Heart left ventricle (tissue), 13 donors: ENCODE data around the gene RABGGTB.

Source experiments
- CTCF ChIP-seq, 12 donors: fragments of 200-600 bp; sonication (generic) in 4 of 12; IDR thresholded peaks; one replicate each; pipeline versions ENCODE4 v1.5.0 to v1.8.0; 2018 to 2022; ENCODE audit warnings: antibody characterized with exemption in 12 of 12, mild to moderate bottlenecking in 5 of 12
- POLR2A ChIP-seq, 2 donors: fragments of 450-650 bp; IDR thresholded peaks; one replicate each; pipeline ENCODE4 v1.6.1; 2017; ENCODE audit warnings: antibody characterized with exemption in 2 of 2, mild to moderate bottlenecking in 2 of 2, moderate library complexity in 2 of 2
- donor health status: ischemic (EF 13 %, LVEDD 7.1; RV severe dilation, severe dysfunction).
- donor health status: DM: no; HTN: yes; CAD: no.
- donor health status: DM: no; HTN: no; CAD: no.
- donor health status: ischemic (EF 25% LVEDD 6.9; RV normal size, moderate dysfunction).
- donor health status: ischemic (EF 25% LVEDD 5.7; RV mildly dilated, moderate dysfunction).
- donor health status: ischemic (EF 35%, LVEDD 5.7; RV mildly dilated, moderate dysfunction).
- donor health status: nonischemic (EF 11% LVEDD 7.7; RV severe dilation, severe dysfunction).
- donor health status: DM: yes; HTN: yes; CAD: no.
- donor health status: PGD.
- donor health status: ischemic (EF 29% LVEDD 5.4; RV normal size, mild dysfunction).
- donor health status: nonischemic (EF 23%, LVEDD 6.1; RV moderate dilation, normal function).

GRCh38 chr1:75742047-75742625 is 43.9 kb upstream of the RABGGTB start:
- TF ChIP-seq CTCF (IDR thresholded peaks at IDR 0.05) (no peak), POLR2A (IDR thresholded peaks at IDR 0.05) (no peak)
